RPMI8226 (cell line): ENCODE results near the gene P3H3.

Experiments
- DNase-seq: peaks from one replicate; pipeline ENCODE4 v3.0.0-alpha.2; 2015

The P3H3 gene

DNA sequence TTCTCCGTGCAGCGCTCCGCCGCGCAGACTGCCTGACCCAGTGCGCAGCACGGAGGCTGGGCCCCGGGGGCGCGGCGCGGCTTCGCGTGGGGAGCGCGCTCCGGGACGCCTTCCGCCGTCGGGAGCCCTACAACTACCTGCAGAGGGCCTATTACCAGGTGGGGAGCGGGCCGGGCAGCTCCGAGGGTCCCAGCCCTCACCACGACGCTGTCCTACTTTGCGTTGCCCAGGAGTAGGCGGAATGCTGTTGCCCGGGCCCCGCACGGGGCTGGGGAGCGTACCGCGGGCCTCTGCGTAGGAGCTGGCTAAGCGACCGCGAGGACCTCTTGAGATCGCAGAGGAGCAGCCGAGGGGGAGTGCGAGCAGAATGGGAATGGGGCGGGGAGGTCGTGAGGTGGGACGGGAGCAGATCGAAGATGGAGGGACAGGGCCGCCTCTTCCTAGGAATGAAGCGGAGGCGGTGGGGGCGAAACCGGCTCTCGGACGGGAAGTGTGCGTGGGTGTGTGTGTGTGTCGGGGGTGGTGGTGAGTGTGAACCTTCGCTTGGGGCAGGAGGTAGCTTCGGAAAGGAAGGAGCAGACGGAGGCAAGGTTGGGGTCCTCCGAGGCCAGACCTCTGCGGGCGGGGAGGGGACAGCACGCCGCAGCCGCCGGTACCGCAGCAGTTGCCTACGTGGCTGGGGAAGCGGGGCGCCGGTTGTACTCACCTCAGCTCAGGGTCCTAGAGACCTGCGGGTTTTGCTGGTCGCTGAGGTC lies 751 bp downstream of the P3H3 start:
- no peak for DNase-seq

DNA sequence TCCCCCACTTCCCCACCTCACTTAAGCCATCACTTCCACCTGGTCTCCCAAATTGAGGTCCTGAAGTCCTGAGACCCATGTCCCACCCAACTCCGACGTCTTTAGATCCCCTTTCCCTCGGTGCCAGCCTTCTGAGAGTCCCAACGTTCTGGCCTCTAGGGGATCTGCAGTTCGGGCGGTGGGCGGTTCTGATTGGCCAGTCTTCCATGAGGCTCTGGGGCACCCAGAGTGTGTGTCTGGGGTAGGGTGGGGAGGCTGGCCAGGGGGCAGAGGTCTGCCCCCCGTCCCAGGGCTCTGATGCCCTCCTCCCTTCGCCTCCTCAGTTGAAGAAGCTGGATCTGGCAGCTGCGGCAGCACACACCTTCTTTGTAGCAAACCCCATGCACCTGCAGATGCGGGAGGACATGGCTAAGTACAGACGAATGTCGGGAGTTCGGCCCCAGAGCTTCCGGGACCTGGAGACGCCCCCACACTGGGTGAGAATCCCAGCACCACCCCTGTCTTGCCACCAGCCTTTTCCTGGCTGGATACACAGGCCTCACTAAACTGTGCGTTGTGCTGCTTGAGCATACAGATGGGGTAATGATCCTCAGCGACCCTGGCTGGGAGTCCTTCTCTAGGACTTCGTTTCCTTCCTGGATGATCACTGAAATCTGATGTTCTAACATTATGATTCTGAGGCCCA lies 1.5 kb downstream of the P3H3 start:
- DNase-seq = no peak

DNA sequence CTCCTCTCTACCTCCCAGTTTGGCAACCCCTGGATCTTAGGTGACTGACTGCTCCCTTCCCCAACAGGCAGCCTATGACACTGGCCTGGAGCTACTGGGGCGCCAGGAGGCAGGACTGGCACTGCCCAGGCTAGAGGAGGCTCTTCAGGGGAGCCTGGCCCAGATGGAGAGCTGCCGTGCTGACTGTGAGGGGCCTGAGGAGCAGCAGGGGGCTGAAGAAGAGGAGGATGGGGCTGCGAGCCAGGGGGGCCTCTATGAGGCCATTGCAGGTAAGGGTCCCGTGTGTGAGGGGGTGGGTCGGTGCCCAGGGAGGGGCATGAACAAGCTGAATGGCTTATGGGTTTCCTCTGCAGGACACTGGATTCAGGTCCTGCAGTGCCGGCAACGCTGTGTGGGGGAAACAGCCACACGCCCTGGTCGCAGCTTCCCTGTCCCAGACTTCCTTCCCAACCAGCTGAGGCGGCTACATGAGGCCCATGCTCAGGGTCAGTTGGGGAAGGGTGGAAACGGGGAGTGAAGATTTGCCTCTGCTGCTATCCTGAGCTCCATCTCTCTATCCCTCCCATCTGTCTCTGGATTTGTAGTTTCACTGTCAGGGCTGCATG lies 2.2 kb downstream of the P3H3 start:
- no peak for DNase-seq

- DNase-seq = no peak
These were observed 2.8 kb downstream of the P3H3 start for GRCh38 chr12:6830999-6831398.

DNA sequence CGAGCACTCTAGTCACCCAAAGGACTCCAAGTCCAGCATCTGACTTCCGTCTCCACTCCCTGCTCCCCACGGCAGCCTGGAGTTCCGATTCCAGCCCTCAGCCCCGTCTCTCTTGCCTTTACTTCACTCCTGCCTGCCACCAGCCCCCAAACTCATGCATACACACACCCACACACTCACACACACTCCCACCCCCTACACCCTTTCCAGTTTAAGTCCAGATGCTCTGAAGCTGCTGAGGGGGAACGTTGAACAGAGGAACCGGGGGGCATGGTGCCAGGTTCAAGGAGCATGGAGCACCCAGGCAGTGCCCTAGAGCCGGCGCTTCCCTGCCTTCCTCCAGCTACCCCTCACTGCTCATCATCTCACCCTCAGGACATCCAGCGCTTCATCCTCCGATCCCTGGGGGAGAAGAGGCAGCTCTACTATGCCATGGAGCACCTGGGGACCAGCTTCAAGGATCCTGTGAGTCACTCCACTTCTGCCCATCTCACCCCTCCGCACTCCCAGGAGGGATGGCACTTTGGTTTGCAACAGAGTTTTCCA lies 3.3 kb downstream of the P3H3 start:
- DNase-seq = no peak

DNA sequence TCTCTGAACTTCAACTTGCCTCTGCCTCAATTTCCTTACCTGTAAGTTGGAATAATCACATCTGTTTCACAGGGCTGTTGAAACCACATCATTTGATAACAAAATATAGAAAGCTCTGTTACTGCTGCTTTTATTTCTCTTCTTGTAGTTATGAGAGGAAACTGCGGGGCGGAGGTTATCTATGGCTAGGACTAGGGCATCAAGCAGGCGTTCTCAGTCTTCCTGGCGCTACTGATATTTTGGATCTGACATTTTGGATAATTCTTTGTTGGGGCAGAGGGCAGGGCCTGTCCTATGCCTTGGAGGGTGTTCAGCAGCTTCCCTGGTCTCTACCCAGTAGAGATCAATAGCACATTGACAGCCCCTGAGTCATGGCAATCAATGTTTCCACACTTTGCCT lies 3.9 kb downstream of the P3H3 start:
- no peak for DNase-seq

DNA sequence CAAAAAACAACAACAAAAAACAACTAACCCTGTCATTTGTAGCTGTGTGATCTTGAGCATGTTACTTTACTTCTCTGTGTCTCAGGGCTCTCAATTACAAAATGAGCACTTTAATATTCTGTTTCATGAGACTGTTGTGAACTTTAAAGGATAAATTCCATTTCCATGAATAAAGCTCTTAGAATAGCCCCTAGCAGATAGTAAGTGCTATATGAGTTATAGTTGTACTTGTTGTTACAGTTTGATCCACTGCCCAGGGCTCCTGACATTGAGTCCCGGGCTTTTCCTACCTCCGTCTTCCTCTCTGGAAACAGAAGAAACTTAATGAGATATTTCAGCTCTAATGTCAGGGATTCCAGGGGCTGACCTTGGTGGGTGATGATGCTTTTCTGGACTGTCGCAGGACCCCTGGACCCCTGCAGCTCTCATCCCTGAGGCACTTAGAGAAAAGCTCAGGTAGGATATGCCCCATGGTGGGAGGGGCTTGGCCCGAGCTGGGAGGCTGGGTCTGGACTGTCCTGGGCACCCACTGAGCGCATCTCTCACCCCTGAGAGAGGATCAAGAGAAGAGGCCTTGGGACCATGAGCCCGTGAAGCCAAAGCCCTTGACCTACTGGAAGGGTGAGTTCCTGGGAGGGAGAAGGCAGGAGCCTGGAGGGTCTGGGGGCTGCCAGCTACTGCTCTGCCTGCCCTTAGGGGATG lies 5.1 kb downstream of the P3H3 start:
- no peak for DNase-seq

DNA sequence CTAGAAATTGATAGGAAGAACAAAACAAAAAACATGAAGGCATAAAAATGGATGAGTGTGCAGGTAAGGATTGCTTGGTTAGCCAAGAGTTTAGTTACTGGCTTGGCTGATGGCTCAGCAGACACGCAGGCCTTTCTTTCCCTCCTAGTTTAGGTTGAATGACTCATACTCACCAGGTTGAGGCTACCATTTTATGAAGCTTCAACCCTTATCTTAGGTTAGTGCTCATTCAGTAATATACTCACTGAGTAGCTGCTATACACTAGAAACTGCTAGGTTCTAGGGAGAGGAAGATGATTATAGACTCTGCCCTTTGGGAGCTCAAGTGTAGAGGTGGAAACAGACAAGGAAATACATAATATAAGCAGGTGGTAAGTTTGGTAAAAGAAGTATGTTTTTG lies 6.0 kb downstream of the P3H3 start:
- no peak for DNase-seq

DNA sequence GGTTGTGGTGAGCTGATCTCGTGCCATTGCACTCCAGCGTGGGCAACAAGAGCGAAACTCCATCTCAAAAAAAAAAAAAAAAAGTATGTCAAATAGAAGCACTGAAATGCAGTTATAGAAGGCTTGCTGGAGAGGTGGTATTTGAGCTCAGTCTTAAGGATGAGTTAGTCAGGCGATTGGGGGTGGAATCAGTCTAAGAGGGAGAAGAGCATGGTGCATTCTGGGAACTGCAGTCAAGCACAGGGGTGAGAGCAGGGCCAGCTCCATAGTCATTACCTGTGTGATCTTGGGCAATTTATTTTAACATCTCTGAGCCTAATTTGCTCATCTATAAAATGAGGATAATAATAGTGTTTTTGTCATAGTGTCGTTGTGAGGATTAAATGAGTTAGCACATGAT lies 6.7 kb downstream of the P3H3 start:
- DNase-seq = no peak

DNA sequence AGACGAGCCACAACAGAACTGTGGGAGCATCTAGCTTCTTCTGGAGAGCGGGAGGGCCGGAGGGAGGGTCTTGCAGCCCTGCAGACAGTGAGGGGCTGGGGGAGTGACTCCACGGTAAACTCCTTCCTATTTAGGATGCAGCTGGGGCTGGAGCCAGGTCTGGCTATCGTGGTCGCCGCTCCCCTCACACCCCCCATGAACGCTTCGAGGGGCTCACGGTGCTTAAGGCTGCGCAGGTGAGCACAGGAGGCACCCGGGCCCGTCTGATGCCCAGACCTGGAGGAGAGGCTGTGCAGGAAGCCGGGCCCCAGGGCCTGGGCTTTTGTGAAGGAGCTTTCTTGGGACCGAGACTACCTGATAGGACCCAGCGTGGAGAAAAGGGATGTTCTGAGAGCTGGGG lies 8.6 kb downstream of the P3H3 start:
- DNase-seq = no peak

GRCh38 chr12:6837370-6838060 lies 9.3 kb downstream of the P3H3 start:
- DNase-seq = no peak

DNA sequence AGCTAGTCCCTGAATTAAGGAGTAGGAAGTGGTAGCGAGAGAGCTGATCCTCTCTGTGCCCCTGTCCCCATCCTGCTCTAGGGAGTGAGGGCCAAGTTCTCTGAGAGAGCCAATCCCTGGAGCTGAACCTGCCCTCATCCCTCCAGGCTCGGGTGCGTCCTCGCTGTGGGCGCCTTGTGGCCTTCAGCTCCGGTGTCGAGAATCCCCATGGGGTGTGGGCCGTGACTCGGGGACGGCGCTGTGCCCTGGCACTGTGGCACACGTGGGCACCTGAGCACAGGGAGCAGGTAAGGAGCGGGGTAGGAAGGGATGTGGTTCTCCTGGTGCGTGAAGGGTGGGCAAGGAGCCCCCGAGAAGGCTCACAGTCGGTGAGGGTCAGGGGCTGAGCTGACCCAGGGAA lies 10.6 kb downstream of the P3H3 start:
- DNase-seq = no peak

GRCh38 chr12:6839482-6840201 lies 11.4 kb downstream of the P3H3 start:
- DNase-seq = peak; percentile 95

DNA sequence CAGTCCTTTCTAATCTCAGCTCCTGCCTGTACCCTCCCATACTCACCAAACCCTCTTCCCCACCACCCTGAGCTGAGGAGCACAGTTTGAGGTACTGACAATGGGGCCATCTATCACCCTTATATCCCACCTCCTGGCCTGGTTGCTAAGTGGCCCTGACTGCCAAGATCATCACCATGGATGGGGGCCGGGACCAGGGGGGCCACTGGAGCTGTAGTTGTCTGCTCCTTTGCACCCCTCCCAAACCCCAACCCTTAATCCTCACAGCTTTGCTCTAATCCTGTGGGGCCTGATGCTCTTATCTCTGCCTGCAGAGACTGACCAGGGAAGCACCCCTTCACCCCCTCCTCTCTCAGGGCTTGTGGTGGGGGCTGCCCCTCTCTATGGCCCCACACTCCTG lies 12.1 kb downstream of the P3H3 start:
- no peak for DNase-seq

GRCh38 chr12:6840761-6841515 lies 12.7 kb downstream of the P3H3 start, which contains the start of gene GNB3:
GNB3 (plus strand) TSS chr12:6840925; CDS start chr12:6841288, 363 bp downstream.
- DNase-seq = no peak

- DNase-seq = no peak
These were observed 13.9 kb downstream of the P3H3 start for GRCh38 chr12:6842075-6842474.

GRCh38 chr12:6843118-6843902 lies 15.1 kb downstream of the P3H3 start:
- DNase-seq = peak; percentile 62

DNA sequence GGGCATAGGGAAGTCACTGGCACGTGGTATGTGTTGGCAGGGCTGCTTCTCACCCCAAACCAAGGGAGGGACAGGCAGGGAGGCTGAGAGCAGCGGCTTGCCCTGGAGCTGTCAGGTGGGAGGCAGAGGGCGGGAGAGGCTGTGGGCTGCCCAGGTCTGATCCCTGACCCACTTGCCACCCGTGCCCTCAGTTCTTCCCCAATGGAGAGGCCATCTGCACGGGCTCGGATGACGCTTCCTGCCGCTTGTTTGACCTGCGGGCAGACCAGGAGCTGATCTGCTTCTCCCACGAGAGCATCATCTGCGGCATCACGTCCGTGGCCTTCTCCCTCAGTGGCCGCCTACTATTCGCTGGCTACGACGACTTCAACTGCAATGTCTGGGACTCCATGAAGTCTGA lies 17.2 kb downstream of the P3H3 start:
- DNase-seq = no peak

DNA sequence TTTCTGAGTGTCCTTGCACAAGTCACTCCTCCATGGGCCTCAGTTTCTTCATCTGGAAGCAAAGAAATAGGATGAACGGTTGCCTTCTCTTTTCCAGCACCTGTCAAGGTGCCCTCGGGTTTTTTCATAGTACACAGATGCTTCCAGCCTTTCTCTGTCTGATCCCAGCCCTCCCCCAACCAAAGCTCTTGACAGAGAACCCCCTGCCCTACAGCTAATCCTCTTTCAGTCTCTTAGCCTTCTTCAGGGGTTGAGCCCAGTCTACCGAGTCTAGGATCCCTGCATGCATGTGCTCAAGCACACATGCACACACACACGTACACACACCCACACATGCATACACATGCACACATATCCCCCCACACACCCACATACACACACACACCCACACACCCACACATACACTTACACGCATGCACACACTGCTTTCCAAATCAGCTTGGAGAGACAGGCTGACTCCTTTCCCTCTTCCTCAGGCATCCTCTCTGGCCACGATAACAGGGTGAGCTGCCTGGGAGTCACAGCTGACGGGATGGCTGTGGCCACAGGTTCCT lies 18.2 kb downstream of the P3H3 start:
- no peak for DNase-seq

DNA sequence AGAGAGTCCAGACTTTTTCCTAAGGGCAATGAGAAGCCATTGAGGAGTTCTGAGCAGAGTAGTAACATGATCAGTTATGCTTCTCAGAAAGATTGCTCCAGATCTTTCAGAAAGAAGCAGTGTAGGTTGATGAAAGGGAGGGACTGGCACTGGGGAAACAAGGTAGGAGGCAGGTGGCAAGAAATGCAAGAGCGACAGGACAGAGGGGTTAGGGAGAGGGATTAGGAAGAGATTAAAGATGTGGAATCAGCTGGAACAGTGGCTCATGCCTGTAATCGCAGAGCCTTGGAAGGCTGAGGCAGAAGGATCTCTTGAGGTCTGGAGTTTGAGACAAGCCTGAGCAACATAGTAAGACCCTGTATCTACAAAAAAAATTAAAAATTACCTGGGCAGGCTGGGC lies 19.5 kb downstream of the P3H3 start:
- no peak for DNase-seq
